ENCODE data around the gene PCBP3.

Gene PCBP3

DNA sequence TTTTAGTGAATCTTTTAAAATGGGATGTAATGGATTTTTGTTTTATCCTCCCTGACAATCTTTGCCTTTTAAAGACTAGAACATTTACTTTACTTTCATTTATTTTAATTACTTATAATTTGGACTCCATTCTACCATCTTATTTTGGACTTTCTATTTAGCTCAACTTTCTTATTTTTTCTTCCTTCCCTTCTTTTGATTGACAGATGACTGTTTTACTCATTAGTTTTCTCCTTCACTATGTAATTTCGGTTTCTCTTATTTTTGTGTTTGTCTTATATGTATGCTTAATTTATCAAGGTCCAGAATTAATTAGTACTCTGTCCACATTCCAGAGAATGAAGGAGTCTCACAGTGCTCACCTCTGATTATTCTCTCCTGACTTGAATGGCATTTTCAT is 109.9 kb downstream of the PCBP3 start:
- no peak for DNase-seq (ENCODE audit: low read depth in 2 of 2)

DNA sequence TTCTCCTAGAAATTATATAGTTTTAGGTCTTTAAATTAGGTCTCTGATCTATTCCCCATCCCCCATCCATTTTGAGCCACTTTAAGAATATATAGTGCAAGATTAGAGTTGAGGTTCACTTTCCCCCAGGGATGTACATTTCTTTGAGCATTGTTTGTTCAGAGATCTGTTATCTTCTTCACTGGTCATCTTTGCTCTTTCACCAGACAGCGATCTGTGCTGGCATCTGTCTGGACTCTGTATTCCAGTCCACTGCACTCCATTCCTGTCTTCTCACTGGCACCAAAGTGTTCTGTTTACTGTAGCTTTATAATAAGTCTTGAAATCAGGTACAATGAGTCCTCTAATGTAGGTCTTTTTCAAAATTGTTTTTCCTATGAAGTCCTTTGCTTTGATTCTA is 112.5 kb downstream of the PCBP3 start:
- DNase-seq (ENCODE audit: low read depth in 2 of 2) = no peak

DNA sequence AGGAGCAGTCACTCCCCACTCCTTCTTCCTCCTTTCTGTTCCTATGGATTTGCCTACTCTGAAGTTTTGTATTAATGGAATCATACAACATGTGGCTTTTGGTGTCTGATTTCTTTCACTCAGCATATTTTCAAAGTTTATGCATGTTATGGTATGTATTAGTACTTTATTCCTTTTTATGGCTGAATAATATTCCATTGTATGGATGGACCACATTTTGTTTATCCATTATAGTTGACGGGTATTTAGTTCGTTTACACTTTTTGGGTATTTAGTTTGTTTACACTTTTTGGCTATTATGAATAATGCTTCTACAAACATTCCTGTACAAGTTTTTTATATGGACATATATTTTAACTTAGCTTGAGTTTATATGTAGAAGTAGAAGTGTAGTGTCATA is 113.1 kb downstream of the PCBP3 start:
- DNase-seq (ENCODE audit: low read depth in 2 of 2) = no peak

- no peak for DNase-seq (ENCODE audit: low read depth in 2 of 2)
Measured at GRCh38 chr21:45761704-45762103, 118.2 kb downstream of the PCBP3 start.

GRCh38 chr21:45763074-45763473 is 119.5 kb downstream of the PCBP3 start:
- no peak for DNase-seq (ENCODE audit: low read depth in 2 of 2)

DNA sequence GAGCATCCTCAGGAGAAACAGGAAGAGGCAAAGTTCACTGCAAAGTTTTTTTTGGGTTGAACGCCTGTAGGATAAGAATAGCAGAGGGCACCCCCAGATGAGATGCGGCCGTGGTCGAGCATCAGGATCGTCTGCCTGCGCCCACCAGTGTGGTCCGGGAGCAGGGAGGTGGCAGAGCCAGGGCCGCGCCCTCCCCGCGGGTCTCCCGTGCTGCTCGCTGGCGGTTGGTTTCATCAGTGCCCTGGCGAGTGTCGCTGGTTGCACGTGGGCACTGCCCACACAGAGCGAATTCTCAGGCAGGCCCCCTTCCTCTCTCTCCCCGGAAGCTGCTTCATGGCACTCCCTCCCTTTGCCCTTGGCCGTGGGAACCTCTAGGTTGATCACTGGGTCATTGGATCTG is 120.0 kb downstream of the PCBP3 start:
- no peak for DNase-seq (ENCODE audit: low read depth in 2 of 2)

- DNase-seq (ENCODE audit: low read depth in 2 of 2) = no peak
Measured at GRCh38 chr21:45764792-45765191, 121.3 kb downstream of the PCBP3 start.

GRCh38 chr21:45765375-45765774 is 121.8 kb downstream of the PCBP3 start:
- DNase-seq (ENCODE audit: low read depth in 2 of 2) = no peak

DNA sequence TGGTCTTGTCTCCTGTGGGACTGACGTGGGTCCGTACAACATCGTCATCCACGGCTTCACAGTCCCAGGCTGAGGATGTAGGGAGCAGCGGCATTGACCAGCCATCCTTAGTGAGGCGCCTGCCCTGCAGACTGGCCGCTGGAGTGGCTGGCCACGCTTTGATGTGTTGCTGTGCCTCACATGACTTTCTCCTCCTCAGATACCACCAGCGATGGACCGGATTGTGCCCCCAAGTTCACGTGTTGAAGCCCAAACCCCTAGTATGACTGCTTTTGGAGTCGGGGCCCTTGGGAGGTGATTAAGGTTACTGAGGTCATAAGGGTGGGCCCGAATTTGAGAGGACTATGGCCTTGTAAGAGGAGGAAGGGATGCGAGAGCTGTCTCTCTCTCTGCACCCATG is 122.5 kb downstream of the PCBP3 start:
- no peak for DNase-seq (ENCODE audit: low read depth in 2 of 2)

- no peak for DNase-seq (ENCODE audit: low read depth in 2 of 2)
Measured at GRCh38 chr21:45766501-45766900, 123.0 kb downstream of the PCBP3 start.

DNA sequence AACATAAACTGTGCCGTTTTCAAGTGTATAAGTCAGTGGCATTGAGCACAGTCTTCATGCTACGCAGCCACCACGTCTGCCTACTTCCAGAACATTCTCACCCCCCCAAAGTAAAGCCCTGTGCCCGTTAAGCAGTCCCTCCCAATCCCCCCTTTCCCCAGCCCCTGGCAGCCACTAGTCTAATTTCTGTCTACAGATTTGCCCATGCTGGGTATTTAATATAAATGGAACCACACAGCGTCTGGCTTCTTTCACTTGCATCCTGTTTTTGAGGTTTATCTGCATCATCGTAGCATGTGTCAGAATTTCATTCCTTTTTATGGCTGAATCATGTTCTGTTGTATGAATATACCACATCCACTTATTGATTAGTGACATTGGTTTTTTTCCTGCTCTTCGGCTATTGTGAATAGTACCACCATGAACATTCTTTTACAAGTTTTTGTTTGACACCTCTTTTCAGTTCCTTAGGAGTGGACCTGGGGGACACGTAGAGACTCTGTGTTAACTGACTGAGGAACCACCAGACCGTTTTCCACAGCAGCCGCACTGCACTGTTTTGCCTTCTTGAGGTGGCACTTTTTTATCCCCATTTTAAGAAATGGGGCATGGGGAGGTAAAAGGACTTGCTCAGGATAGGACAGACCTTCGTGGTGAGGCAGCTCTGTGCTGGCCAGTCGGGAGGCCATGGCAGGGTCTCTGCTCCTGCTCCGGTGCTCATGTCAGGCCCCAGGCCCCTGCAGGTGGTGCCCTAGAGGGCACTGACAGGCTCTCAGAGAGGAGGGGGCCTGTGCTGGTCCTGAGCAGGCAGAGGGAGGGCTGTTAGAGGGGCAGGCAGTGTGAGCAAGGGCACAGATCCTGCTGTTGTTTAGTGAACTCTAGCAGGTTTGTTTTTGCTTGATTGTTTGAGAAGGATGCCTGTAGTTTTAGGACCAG is 123.8 kb downstream of the PCBP3 start:
- DNase-seq (ENCODE audit: low read depth in 2 of 2) = no peak

GRCh38 chr21:45768011-45768739 is 124.7 kb downstream of the PCBP3 start:
- no peak for DNase-seq (ENCODE audit: low read depth in 2 of 2)

- DNase-seq (ENCODE audit: low read depth in 2 of 2) = no peak
Measured at GRCh38 chr21:45768740-45769048, 125.2 kb downstream of the PCBP3 start.

DNA sequence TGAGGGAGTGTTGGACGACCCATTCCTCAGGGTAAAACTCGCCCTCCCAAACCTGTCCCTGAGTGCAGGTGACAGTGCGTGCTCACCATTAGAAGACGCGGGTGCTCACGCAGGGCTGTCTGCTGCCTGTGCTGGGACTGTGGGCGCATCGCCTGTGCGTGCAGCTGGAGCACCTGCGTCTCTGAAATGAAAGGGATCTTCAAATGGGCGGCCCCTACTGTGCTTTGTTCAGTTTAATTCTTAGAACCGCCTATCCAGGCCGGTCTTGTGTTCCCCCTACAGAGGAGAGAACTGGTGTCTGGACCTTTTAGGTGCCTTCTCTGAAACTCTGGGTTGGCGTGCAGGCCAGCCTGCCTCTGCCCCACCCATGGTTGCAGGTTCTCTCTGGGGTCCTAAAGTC is 125.8 kb downstream of the PCBP3 start:
- no peak for DNase-seq (ENCODE audit: low read depth in 2 of 2)

GRCh38 chr21:45769896-45770295 is 126.4 kb downstream of the PCBP3 start:
- DNase-seq (ENCODE audit: low read depth in 2 of 2) = no peak

DNA sequence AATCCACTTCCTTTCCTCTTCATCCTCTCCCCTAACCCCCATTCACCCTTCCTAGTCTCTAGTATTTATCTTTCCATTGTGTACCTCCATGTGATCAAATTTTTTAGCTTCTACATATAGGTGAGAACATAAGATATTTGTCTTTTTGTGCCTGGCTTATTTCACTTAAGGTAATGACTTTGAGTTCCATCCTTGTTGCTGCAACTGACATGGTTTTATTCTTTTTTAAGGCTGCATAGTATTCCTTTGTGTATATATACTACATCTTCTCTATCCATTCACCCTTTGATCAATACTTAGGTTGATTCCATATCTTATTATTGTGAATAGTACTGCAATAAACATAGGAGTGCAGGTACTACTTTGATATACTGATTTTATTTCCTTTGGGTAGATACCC is 128.7 kb downstream of the PCBP3 start:
- DNase-seq (ENCODE audit: low read depth in 2 of 2) = no peak

DNA sequence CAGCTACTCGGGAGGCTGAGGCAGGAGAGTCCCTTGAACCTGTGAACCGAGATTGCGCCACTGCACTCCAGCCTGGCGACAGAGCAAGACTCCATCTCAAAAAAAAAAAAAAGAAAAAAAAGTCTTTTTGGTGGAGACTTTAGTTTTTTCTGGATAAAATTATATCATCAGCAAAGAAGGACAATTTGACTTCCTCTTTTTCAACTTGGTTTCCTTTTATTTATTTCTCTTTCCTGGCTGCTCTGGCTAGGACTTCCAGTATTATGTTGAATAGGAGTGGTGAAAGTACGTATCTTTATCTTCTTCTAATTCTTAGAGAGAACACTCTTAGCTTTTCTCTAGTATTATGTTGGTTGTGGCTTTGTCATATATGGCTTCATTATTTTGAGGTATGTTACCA is 130.8 kb downstream of the PCBP3 start:
- DNase-seq (ENCODE audit: low read depth in 2 of 2) = no peak

- no peak for DNase-seq (ENCODE audit: low read depth in 2 of 2)
Measured at GRCh38 chr21:45776971-45777370, 133.4 kb downstream of the PCBP3 start.

GRCh38 chr21:45778686-45779085 is 135.2 kb downstream of the PCBP3 start:
- no peak for DNase-seq (ENCODE audit: low read depth in 2 of 2)

DNA sequence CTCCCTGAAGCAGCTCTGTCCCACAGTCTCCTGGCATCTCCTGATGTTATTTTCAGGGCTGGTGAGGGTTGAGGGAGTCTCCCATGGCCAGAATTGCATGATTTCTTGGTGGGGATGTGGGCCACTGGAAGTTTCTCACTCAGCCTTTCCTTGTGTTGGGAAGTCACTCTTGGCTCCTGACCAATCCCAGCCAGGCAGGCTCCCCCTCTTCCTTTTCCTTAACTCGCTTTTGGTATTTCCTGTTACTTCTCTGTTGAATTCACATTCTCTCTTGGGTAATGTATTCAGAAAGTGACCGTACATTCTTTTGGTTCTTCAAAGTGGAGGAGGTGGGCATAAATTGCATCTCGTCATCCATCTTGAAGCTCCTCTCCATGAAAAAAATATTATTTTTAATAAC is 135.7 kb downstream of the PCBP3 start:
- DNase-seq (ENCODE audit: low read depth in 2 of 2) = no peak

DNA sequence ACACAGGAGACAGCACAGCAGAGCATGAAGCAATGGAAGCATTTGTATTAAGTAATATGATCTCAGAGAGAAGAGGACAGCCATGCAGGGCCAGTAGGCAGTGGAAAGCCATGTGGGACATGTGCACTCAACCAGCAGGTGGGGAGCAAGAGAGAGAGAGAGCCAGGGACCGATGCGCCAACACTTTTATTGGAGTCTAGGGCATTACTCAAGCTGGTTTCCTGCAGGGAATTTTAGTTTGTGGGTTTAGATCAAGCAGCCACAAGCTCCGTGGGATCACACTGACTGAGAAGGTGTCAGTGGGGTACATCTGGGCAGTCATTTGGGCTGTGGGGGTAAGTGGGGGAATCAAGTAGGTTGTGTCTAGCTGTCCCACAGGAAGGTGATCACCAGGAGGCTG is 137.1 kb downstream of the PCBP3 start:
- DNase-seq (ENCODE audit: low read depth in 2 of 2) = no peak

DNA sequence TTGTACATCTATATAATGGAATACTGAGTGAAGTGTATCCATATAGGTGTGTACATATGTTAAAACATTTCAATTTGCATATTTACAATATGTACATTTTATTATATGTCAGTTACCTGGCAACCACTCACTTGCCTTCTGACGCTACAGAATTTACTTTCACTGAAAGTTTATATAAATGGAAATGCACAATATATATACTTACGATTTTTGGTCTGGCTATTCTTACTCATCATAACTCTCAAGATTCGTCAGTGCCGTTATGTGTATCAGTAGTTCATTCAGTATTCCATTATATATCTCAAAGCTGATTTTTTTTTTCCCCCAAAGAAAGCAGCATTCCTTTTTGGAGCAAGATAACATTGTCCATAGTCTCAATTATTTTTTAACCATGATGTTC is 138.2 kb downstream of the PCBP3 start:
- no peak for DNase-seq (ENCODE audit: low read depth in 2 of 2)

GRCh38 chr21:45786660-45787059 is 143.1 kb downstream of the PCBP3 start:
- no peak for DNase-seq (ENCODE audit: low read depth in 2 of 2)
